GM23248 (cell line): Measurements from ENCODE around the gene METTL21C. TPM values are rescaled to one million over a fixed set of nuclear protein-coding genes. Genes with fewer than 3 reads are reported as not detected.

Experiments used
- DNase-seq: peaks from one replicate; pipeline ENCODE4 v3.0.0-alpha.2; 2015
- H2AFZ ChIP-seq: fragments of 200-600 bp; sonication (generic); 2 replicates; pipeline ENCODE4 v1.6.1; 2016; ENCODE audit warnings: antibody characterized with exemption
- H3F3A ChIP-seq: fragments of 200-600 bp; sonication (generic); 2 replicates; pipeline ENCODE4 v1.6.1; 2016; ENCODE audit warnings: mild to moderate bottlenecking, antibody characterized with exemption, mixed run types; ENCODE audit not compliant: insufficient read depth
- H3K27ac ChIP-seq: fragments of 200-600 bp; sonication (generic); 2 replicates; pipeline ENCODE4 v1.5.1; 2016; ENCODE audit warnings: mild to moderate bottlenecking
- H3K27me3 ChIP-seq: fragments of 200-600 bp; sonication (generic); replicated peaks from 2 replicates; pipeline ENCODE4 v1.6.1; 2016; ENCODE audit warnings: mild to moderate bottlenecking; ENCODE audit not compliant: insufficient read depth
- H3K36me3 ChIP-seq: fragments of 200-600 bp; sonication (generic); 2 replicates; pipeline ENCODE4 v1.6.1; 2016; ENCODE audit warnings: low read depth, mild to moderate bottlenecking
- H3K4me1 ChIP-seq: fragments of 200-600 bp; sonication (generic); 2 replicates; pipeline ENCODE4 v1.6.1; 2016; ENCODE audit warnings: mild to moderate bottlenecking; ENCODE audit not compliant: insufficient read depth
- H3K4me2 ChIP-seq: fragments of 200-600 bp; sonication (generic); one replicate; pipeline ENCODE4 v1.6.1; 2016; ENCODE audit warnings: mild to moderate bottlenecking; ENCODE audit not compliant: unreplicated experiment
- H3K4me3 ChIP-seq: fragments of 200-600 bp; sonication (generic); 2 replicates; pipeline ENCODE4 v1.5.1; 2016; ENCODE audit warnings: mild to moderate bottlenecking
- H3K79me2 ChIP-seq: fragments of 200-600 bp; sonication (generic); 2 replicates; pipeline ENCODE4 v1.6.1; 2016; ENCODE audit warnings: mild to moderate bottlenecking; ENCODE audit not compliant: insufficient read depth
- H3K9ac ChIP-seq: fragments of 200-600 bp; sonication (generic); 2 replicates; pipeline ENCODE4 v1.6.1; 2016; ENCODE audit warnings: mild to moderate bottlenecking
- H3K9me2 ChIP-seq: fragments of 200-600 bp; sonication (generic); 2 replicates; pipeline ENCODE4 v1.6.1; 2016; ENCODE audit warnings: mixed run types, mild to moderate bottlenecking, moderate library complexity; ENCODE audit not compliant: insufficient read depth
- H3K9me3 ChIP-seq: fragments of 200-600 bp; sonication (generic); one replicate; pipeline ENCODE4 v1.6.1; 2017; ENCODE audit warnings: low read depth
- H4K20me1 ChIP-seq: fragments of 200-600 bp; sonication (generic); 2 replicates; pipeline ENCODE4 v1.6.0; 2016; ENCODE audit not compliant: insufficient read depth
- EZH2 ChIP-seq: fragments of 200-600 bp; sonication (generic); IDR thresholded peaks from 2 replicates; pipeline ENCODE4 v1.6.1; 2018; ENCODE audit warnings: antibody characterized with exemption, mild to moderate bottlenecking; ENCODE audit not compliant: insufficient read depth, poor library complexity, severe bottlenecking
- EZH2phosphoT487 ChIP-seq: fragments of 200-600 bp; sonication (generic); IDR thresholded peaks from 2 replicates; pipeline ENCODE4 v1.6.1; 2018; ENCODE audit warnings: antibody characterized with exemption, moderate library complexity, mild to moderate bottlenecking, low read depth; ENCODE audit not compliant: insufficient read depth
- WGBS, 2 experiments: methylation state at CpG; one replicate each; pipeline ENCODE4 v1.1.6; 2015 to 2017; ENCODE audit warnings: low lambda C conversion rate in 2 of 2, low coverage in 1 of 2; ENCODE audit errors: missing lambda C conversion rate in 2 of 2; 5-methylcytosine and 5-hydroxymethylcytosine counted together
- in situ Hi-C: fragments of 300-500 bp; cut with MboI; formaldehyde crosslinking; loops from 2 replicates; pipeline ENCODE4 v1.15.0; 2020
- polyA plus RNA-seq: library from polyadenylated mRNA; unstranded; fragments of >200 nt; fragmentation: Nextera tagmentation; extraction: Ambion mirVana; gene quantifications from 2 replicates; pipeline ENCODE4 v1.2.1, GENCODE V29; 2016
- total RNA-seq: library from RNA; depleted of rRNA; stranded (reverse); fragments of >200 nt; shearing (Covaris generic); gene quantifications from 2 replicates; pipeline ENCODE4 v1.2.3, GENCODE V29; 2014

Gene METTL21C
- total and polyA plus RNA-seq, 2 experiments from 2014 or later, result not detected

DNA sequence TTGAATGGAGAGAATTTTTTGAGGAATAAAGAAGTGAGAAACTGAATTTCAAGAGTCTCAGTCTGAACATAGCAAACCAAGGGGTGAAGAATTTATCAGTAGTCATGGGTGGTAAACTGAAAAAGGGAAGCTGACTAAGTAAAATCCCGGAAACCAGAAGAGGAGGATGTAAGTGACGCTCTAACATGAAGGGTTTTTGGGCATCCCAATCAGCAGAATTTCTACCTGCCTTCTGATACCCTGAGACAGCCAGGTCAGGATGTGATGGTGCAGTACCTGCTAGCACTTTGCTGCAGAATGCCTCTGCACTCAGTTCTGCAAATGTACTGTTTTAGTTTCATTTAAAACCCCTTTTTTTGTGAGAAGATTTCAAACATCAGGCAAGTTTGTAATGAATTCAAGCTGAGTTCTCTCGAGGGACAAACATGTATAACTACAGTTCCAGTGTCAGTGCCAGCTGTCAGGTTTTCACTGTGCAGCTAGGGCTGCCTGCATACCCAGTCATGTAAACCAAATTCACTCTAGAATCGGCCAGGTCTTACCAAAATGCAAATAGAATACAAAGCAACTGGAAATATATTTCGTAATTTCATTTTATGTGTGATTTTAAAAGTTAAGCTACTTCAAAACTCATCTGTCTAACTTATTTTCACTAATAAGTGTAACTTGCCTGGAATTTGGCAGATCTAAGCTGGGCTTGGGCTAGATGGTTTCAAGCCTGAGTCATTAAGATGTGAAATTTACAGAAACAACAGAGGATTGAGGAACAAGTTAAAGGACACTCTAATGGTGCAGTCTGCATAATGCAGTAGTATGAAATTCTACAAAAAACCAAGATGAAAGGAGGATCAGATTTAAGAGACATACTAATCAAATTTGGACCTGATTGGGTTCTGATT lies 13.8 kb downstream of the METTL21C start:
- in situ Hi-C loops, result no loop called here

DNA sequence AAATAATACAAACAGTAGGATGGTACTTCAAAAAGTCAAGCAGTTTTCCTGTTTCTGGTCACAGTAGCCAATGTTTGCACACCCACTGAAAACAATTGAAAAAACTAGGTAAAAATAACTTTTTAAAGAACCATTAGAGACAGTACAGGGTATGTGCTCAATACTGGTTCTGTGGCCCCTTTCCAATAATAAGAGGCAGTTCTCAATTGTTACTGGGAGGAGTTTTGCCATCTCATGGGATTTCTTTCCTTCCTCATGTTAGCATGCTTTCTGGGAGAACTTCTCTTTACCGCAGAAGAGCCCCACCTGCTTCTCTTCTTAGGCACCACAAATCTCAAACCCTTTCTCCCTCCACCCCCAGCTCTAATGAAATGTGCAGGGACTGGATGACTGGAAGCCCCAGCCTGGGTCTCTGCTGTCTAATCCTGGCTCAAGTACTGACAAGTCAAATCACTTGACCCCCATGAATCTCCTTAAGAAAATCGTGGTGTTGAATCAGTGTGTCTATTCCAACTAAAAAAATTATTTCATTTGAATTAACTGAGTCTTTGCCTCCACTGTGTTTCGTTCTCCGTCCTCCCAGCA lies 14.6 kb downstream of the METTL21C start:
- no peaks in the 10 kb centered on the region for H3K27me3 ChIP-seq
- H3K4me3 ChIP-seq, result no peak overlapping the region
- no peak overlapping the region for H3K4me2 ChIP-seq
- DNase-seq, result no peak
- peaks cover 9% of the 10 kb centered on the region; the same call in 1 of the 2 replicates for H3F3A ChIP-seq
- H3K79me2 ChIP-seq, result no peaks in the 10 kb centered on the region
- H3K27ac ChIP-seq, result no peak overlapping the region
- TF ChIP-seq EZH2phosphoT487 (no peak), EZH2 (no peak)
- H4K20me1 ChIP-seq, result no peaks in the 10 kb centered on the region; the same call in 1 of the 2 replicates
- no peaks in the 10 kb centered on the region for H3K9me3 ChIP-seq
- 70 to 72% methylated on average over 4 of the region's 4 CpGs for WGBS, 2 experiments
- H3K4me1 ChIP-seq, result no peaks in the 10 kb centered on the region
- no peak overlapping the region for H3K9ac ChIP-seq
- no peak overlapping the region for H2AFZ ChIP-seq
- H3K9me2 ChIP-seq, result 0 out of 2 replicates have a peak, but pooled peaks cover 3% of the 10 kb centered on the region
- in situ Hi-C loops, result no loop called here
- H3K36me3 ChIP-seq, result peaks cover 43% of the 10 kb centered on the region

More for the DNA sequence above, 13.8 kb downstream of the METTL21C start:
- H3F3A ChIP-seq, result peaks cover 9% of the 10 kb centered on the region; the same call in 1 of the 2 replicates
- no peaks in the 10 kb centered on the region for H4K20me1 ChIP-seq
- 0 out of 2 replicates have a peak, but pooled peaks cover 3% of the 10 kb centered on the region for H3K9me2 ChIP-seq
- no peaks in the 10 kb centered on the region for H3K79me2 ChIP-seq
- no peaks in the 10 kb centered on the region for H3K27me3 ChIP-seq
- no peak overlapping the region for H3K4me2 ChIP-seq
- peaks cover 40% of the 10 kb centered on the region for H3K36me3 ChIP-seq
- 59 to 65% methylated on average over 5 of the region's 5 CpGs for WGBS, 2 experiments
- H3K27ac ChIP-seq, result no peak overlapping the region
- H3K4me3 ChIP-seq, result no peak overlapping the region
- H3K9me3 ChIP-seq, result no peaks in the 10 kb centered on the region
- H3K4me1 ChIP-seq, result no peaks in the 10 kb centered on the region
- TF ChIP-seq EZH2phosphoT487, result no peak
- no peak for TF ChIP-seq EZH2
- peak; percentile 47 for DNase-seq
- no peak overlapping the region for H2AFZ ChIP-seq
- no peak overlapping the region for H3K9ac ChIP-seq

DNA sequence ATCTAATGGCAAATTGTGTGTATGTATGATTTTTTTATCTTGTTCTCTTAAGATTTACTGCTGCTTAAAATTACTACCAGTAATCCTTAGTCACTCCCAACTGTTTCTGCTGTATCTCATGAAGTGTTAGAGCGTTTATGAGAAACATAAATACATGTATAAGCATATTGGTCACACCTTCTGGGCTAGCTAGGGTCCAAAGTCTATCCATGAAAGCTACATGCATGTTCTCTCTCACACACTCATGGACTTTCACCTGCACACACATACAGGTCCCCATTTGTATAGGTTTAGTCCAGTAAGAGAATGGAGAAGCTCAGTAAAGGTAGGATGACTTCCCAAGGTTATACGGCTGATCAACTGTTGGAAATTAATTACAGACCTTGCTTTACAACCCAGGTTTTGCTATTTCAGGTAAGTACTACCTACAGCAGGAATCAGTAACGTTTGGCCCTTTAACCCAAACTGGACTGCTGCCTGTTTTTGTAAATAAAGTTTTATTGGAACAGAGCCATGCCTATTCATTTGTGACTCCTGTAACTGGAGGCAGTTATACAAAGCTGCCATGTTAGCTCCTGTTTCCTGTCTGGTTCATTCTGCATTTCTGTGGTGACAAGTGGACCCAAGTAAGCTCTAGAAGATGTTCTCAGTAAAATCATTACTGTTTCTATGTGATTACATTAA lies 15.3 kb downstream of the METTL21C start:
- Histone ChIP-seq H3K4me1 (no peaks in the 10 kb centered on the region), H3F3A (peaks cover 9% of the 10 kb centered on the region; the same call in 1 of the 2 replicates), H3K4me2 (no peak overlapping the region), H3K4me3 (no peak overlapping the region), H3K27me3 (no peaks in the 10 kb centered on the region), H3K9me2 (0 out of 2 replicates have a peak, but pooled peaks cover 3% of the 10 kb centered on the region), H2AFZ (no peak overlapping the region), H4K20me1 (no peaks in the 10 kb centered on the region; the same call in 1 of the 2 replicates), H3K27ac (no peak overlapping the region), H3K79me2 (no peaks in the 10 kb centered on the region), H3K36me3 (peaks cover 43% of the 10 kb centered on the region), H3K9me3 (no peaks in the 10 kb centered on the region), H3K9ac (no peak overlapping the region)
- TF ChIP-seq EZH2 (no peak), EZH2phosphoT487 (no peak)
- 82 to 88% methylated on average over 3 of the region's 3 CpGs for WGBS, 2 experiments
- in situ Hi-C loops, result no loop called here
- no peak for DNase-seq
